GM23338 (cell line): ENCODE measurements around the gene SELENBP1. TPM values are rescaled to one million over a fixed set of nuclear protein-coding genes. Genes with fewer than 3 reads are reported as not detected.

Experiments
- ATAC-seq: fragments of 200-7000 bp; cut with Tn5 transposase; 3 replicates; pipeline ENCODE4 v1.9.1; 2020
- DNase-seq: peaks from one replicate; pipeline ENCODE4 v3.0.0-alpha.2; 2015; ENCODE audit warnings: low spot score
- H2AFZ ChIP-seq: fragments of 200-600 bp; sonication (generic); 2 replicates; pipeline ENCODE4 v1.8.0; 2016; ENCODE audit warnings: antibody characterized with exemption, mild to moderate bottlenecking, moderate library complexity
- H3F3A ChIP-seq: fragments of 200-600 bp; sonication (generic); replicated peaks from 2 replicates; pipeline ENCODE4 v1.8.0; 2017; ENCODE audit warnings: antibody characterized with exemption, mixed run types, low read depth
- H3K27ac ChIP-seq: fragments of 200-600 bp; sonication (generic); 2 replicates; pipeline ENCODE4 v1.6.1; 2016; ENCODE audit warnings: low read depth
- H3K27me3 ChIP-seq: fragments of 200-600 bp; sonication (generic); 2 replicates; pipeline ENCODE4 v1.8.0; 2016; ENCODE audit warnings: mild to moderate bottlenecking, mixed run types, moderate library complexity; ENCODE audit not compliant: insufficient read depth
- H3K36me3 ChIP-seq: fragments of 200-600 bp; sonication (generic); 2 replicates; pipeline ENCODE4 v1.8.0; 2016; ENCODE audit warnings: mild to moderate bottlenecking; ENCODE audit not compliant: insufficient read depth
- H3K4me1 ChIP-seq: fragments of 200-600 bp; sonication (generic); 2 replicates; pipeline ENCODE4 v1.8.0; 2016; ENCODE audit warnings: mild to moderate bottlenecking, moderate library complexity; ENCODE audit not compliant: insufficient read depth
- H3K4me2 ChIP-seq: fragments of 200-600 bp; sonication (generic); 2 replicates; pipeline ENCODE4 v1.7.1; 2017; ENCODE audit warnings: mixed run types
- H3K4me3 ChIP-seq: fragments of 200-600 bp; sonication (generic); 2 replicates; pipeline ENCODE4 v1.6.1; 2016; ENCODE audit warnings: mixed run types
- H3K79me2 ChIP-seq: fragments of 200-600 bp; sonication (generic); replicated peaks from 2 replicates; pipeline ENCODE4 v1.8.0; 2017; ENCODE audit warnings: mild to moderate bottlenecking; ENCODE audit not compliant: insufficient read depth
- H3K9me2 ChIP-seq: fragments of 200-600 bp; sonication (generic); 2 replicates; pipeline ENCODE4 v1.8.0; 2017; ENCODE audit not compliant: insufficient read depth
- H4K20me1 ChIP-seq: fragments of 200-600 bp; sonication (generic); replicated peaks from 2 replicates; pipeline ENCODE4 v1.8.0; 2017; ENCODE audit warnings: mild to moderate bottlenecking; ENCODE audit not compliant: insufficient read depth
- H3K27ac Mint-ChIP-seq: 2 replicates; pipeline ENCODE4 v1.8.0; 2020; ENCODE audit warnings: inconsistent platforms, mild to moderate bottlenecking, moderate library complexity, mixed read lengths
- H3K27me3 Mint-ChIP-seq: 3 replicates; pipeline ENCODE4 v1.8.0; 2022; ENCODE audit warnings: low read depth, mild to moderate bottlenecking, moderate library complexity, mixed read lengths, inconsistent platforms; ENCODE audit not compliant: insufficient read depth, poor library complexity
- H3K36me3 Mint-ChIP-seq: 3 replicates; pipeline ENCODE4 v1.8.0; 2021; ENCODE audit warnings: low read depth, mild to moderate bottlenecking, inconsistent platforms, moderate library complexity, mixed read lengths
- H3K4me1 Mint-ChIP-seq: 3 replicates; pipeline ENCODE4 v1.8.0; 2020; ENCODE audit warnings: mild to moderate bottlenecking, inconsistent platforms, mixed read lengths
- H3K4me3 Mint-ChIP-seq: 3 replicates; pipeline ENCODE4 v1.8.0; 2021; ENCODE audit warnings: moderate library complexity, mild to moderate bottlenecking, inconsistent platforms, mixed read lengths
- H3K9me3 Mint-ChIP-seq: 3 replicates; pipeline ENCODE4 v1.8.0; 2020; ENCODE audit warnings: moderate library complexity, mild to moderate bottlenecking, inconsistent platforms, mixed read lengths
- CREB1 ChIP-seq: fragments of 250-450 bp; sonication (Bioruptor Pico); IDR thresholded peaks from 2 replicates; pipeline ENCODE4 v1.5.0; 2020; ENCODE audit warnings: low read depth, mild to moderate bottlenecking, moderate library complexity
- CTCF ChIP-seq, 2 experiments: fragments of 200-600 bp in 1 of 2; sonication (generic) in 1 of 2; conservative IDR thresholded peaks; 2 replicates each; pipeline versions ENCODE4 v1.5.1 to v1.6.1; 2016 to 2017; ENCODE audit warnings: antibody characterized with exemption in 2 of 2, low read depth in 2 of 2, mild to moderate bottlenecking in 2 of 2, moderate library complexity in 1 of 2
- ETS1 ChIP-seq: IDR thresholded peaks from 2 replicates; pipeline ENCODE4 v1.6.1; 2016; ENCODE audit warnings: antibody characterized with exemption
- EZH2 ChIP-seq: fragments of 200-600 bp; sonication (generic); IDR thresholded peaks from one replicate; pipeline ENCODE4 v1.8.0; 2017; ENCODE audit warnings: antibody characterized with exemption, mild to moderate bottlenecking, low read depth; ENCODE audit not compliant: unreplicated experiment
- EZH2phosphoT487 ChIP-seq: fragments of 200-600 bp; sonication (generic); IDR thresholded peaks from one replicate; pipeline ENCODE4 v1.8.1; 2018; ENCODE audit warnings: antibody characterized with exemption; ENCODE audit not compliant: unreplicated experiment
- JUNB ChIP-seq: IDR thresholded peaks from one replicate; pipeline ENCODE4 v1.6.1; 2016; ENCODE audit warnings: antibody characterized with exemption; ENCODE audit not compliant: unreplicated experiment
- NANOG ChIP-seq: IDR thresholded peaks from 2 replicates; pipeline ENCODE4 v1.6.1; 2016; ENCODE audit warnings: antibody characterized with exemption, borderline replicate concordance
- POLR2AphosphoS5 ChIP-seq: IDR thresholded peaks from 2 replicates; pipeline ENCODE4 v1.6.1; 2016; ENCODE audit warnings: antibody characterized with exemption, low read depth
- ZNF114 ChIP-seq: fragments of 250-450 bp; sonication (Bioruptor Pico); IDR thresholded peaks from 2 replicates; pipeline ENCODE4 v1.5.0; 2020; ENCODE audit warnings: mild to moderate bottlenecking, moderate library complexity
- ZNF331 ChIP-seq: fragments of 250-450 bp; sonication (Bioruptor Pico); IDR thresholded peaks from 2 replicates; pipeline ENCODE4 v1.5.0; 2020; ENCODE audit warnings: low read depth, mild to moderate bottlenecking, moderate library complexity
- polyA plus RNA-seq: library from polyadenylated mRNA; unstranded; fragments of >200 nt; fragmentation: Nextera tagmentation; extraction: Ambion mirVana; gene quantifications from 2 replicates; pipeline ENCODE4 v1.2.1, GENCODE V29; 2016
- total RNA-seq: library from RNA; depleted of rRNA; stranded (reverse); fragments of >200 nt; shearing (Covaris generic); gene quantifications from 2 replicates; pipeline ENCODE4 v1.2.3, GENCODE V29; 2014

SELENBP1 gene
- total and polyA plus RNA-seq, 2 experiments from 2014 or later: 10.7 to 13.4 TPM

GRCh38 chr1:151370211-151370911 is 2.1 kb downstream of the SELENBP1 start:
- TF ChIP-seq ZNF331 (CRISPR knock-in tag): no peak
- TF ChIP-seq ZNF114 (CRISPR knock-in tag): no peak
- TF ChIP-seq EZH2: no peak
- no peak for TF ChIP-seq JUNB
- TF ChIP-seq CREB1: no peak
- H3K36me3 Mint-ChIP-seq: peaks cover 5% of the 10 kb centered on the region; the same call in 2 of the 3 replicates
- H3K36me3 ChIP-seq: no peaks in the 10 kb centered on the region
- no peak overlapping the region for H3K27ac ChIP-seq
- H3K79me2 ChIP-seq: no peaks in the 10 kb centered on the region
- H2AFZ ChIP-seq: no peak overlapping the region
- no peak overlapping the region for H3K4me3 Mint-ChIP-seq
- H3K27me3 ChIP-seq: no peaks in the 10 kb centered on the region
- H3K27ac Mint-ChIP-seq: no peak overlapping the region
- H3K9me2 ChIP-seq: no peaks in the 10 kb centered on the region
- no peaks in the 10 kb centered on the region for H4K20me1 ChIP-seq
- H3K27me3 Mint-ChIP-seq: peaks cover 16% of the 10 kb centered on the region
- peaks cover 16% of the 10 kb centered on the region for H3K4me1 ChIP-seq
- H3K4me1 Mint-ChIP-seq: peaks cover 27% of the 10 kb centered on the region
- ATAC-seq (no peak), DNase-seq (no peak)
- no peaks in the 10 kb centered on the region for H3F3A ChIP-seq
- H3K4me2 ChIP-seq: no peak overlapping the region
- no peak overlapping the region for H3K4me3 ChIP-seq
- no peaks in the 10 kb centered on the region; the same call in 2 of the 3 replicates for H3K9me3 Mint-ChIP-seq

GRCh38 chr1:151369621-151370048 is 2.9 kb downstream of the SELENBP1 start:
- peaks cover 16% of the 10 kb centered on the region for H3K27me3 Mint-ChIP-seq
- Histone ChIP-seq H3F3A (no peaks in the 10 kb centered on the region), H3K36me3 (no peaks in the 10 kb centered on the region), H3K4me3 (no peak overlapping the region), H3K4me2 (no peak overlapping the region), H3K27me3 (no peaks in the 10 kb centered on the region), H3K4me1 (peaks cover 16% of the 10 kb centered on the region), H3K27ac (no peak overlapping the region), H2AFZ (no peak overlapping the region), H3K79me2 (no peaks in the 10 kb centered on the region), H4K20me1 (no peaks in the 10 kb centered on the region), H3K9me2 (no peaks in the 10 kb centered on the region)
- peaks cover 27% of the 10 kb centered on the region for H3K4me1 Mint-ChIP-seq
- ATAC-seq (peak; percentile 30), DNase-seq (peak; percentile 52)
- H3K4me3 Mint-ChIP-seq: no peak overlapping the region
- H3K36me3 Mint-ChIP-seq: peaks cover 9% of the 10 kb centered on the region; the same call in 2 of the 3 replicates
- H3K9me3 Mint-ChIP-seq: no peaks in the 10 kb centered on the region; the same call in 2 of the 3 replicates
- no peak overlapping the region for H3K27ac Mint-ChIP-seq
- TF ChIP-seq NANOG: no peak
- no peak for TF ChIP-seq EZH2
- TF ChIP-seq ETS1: no peak
- TF ChIP-seq POLR2AphosphoS5: no peak
- TF ChIP-seq EZH2phosphoT487: no peak
- no peak for TF ChIP-seq CTCF (conservative IDR thresholded peaks at IDR 0.05; ENCODE audit: low read depth in 2 of 2)
